Spleen (tissue), 7 donors: Measurements from ENCODE around the gene PAK1.

Experiments
- POLR2A ChIP-seq, 3 donors: fragments of 450-650 bp; IDR thresholded peaks; one replicate each; pipeline ENCODE4 v1.5.1; 2017; ENCODE audit warnings: antibody characterized with exemption in 3 of 3, mild to moderate bottlenecking in 1 of 3
- POLR2AphosphoS5 ChIP-seq, 3 donors: sonication (generic); formaldehyde crosslinking; IDR thresholded peaks; one replicate each; pipeline ENCODE4 v1.5.1; 2017; ENCODE audit warnings: antibody characterized with exemption in 3 of 3
- TF ChIP-seq, protein P1 (sequence below), 11 experiments: fragments of 200-600 bp in 7 of 11; fragments of 450-650 bp in 4 of 11; sonication (generic) in 4 of 11; IDR thresholded peaks in 8 of 11; conservative IDR thresholded peaks in 3 of 11; 1 replicate in 7 of 11; 2 replicates in 4 of 11; pipeline versions ENCODE4 v1.4.0 to v1.8.0; 2016 to 2021; ENCODE audit warnings: antibody characterized with exemption in 11 of 11, inconsistent platforms in 4 of 11, mild to moderate bottlenecking in 1 of 11
- donor health status: DM: no; HTN: no; CAD: no; lungs with moderate emphysema.
- donor health status: DM: no; HTN: no; CAD: no.
- donor health status: DM: no; HTN: no; CAD: no.

DNA sequence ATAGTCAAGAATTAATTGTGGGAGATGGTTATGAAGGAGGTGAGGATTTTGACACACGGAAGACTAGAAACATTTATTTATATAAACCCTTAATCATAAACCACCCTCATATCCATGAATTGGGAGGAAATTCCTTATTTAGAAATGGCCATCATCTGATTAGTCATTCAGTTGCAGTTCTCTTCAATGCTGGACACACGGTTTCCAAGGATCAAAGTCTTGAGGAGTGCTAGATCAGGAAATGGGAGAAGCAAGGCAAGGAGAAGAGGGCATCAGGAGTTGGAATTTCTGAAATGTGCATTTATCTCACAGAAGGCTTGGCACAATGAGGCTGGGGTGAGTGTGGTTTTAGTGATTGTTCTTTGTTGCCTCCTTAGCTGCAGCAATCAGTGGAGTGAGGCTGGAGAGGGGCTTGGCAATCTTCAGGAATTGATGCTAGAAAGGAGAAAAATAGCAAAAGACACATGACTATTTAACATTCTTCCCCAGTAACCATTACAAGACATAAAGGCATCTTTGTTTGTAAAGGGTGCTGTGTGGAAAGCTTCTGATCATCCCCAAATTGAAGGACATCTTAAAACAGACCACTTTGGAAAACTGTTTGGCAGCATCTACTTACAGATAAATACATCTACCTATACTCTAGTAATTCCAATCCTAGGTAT lies 150.8 kb downstream of the PAK1 start:
- TF ChIP-seq, protein P1, sequence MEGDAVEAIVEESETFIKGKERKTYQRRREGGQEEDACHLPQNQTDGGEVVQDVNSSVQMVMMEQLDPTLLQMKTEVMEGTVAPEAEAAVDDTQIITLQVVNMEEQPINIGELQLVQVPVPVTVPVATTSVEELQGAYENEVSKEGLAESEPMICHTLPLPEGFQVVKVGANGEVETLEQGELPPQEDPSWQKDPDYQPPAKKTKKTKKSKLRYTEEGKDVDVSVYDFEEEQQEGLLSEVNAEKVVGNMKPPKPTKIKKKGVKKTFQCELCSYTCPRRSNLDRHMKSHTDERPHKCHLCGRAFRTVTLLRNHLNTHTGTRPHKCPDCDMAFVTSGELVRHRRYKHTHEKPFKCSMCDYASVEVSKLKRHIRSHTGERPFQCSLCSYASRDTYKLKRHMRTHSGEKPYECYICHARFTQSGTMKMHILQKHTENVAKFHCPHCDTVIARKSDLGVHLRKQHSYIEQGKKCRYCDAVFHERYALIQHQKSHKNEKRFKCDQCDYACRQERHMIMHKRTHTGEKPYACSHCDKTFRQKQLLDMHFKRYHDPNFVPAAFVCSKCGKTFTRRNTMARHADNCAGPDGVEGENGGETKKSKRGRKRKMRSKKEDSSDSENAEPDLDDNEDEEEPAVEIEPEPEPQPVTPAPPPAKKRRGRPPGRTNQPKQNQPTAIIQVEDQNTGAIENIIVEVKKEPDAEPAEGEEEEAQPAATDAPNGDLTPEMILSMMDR (IDR thresholded peaks at IDR 0.05 in 8 of 11, conservative IDR thresholded peaks at IDR 0.05 in 3 of 11) = no peak
- TF ChIP-seq POLR2A (IDR thresholded peaks at IDR 0.05) = no peak
- TF ChIP-seq POLR2AphosphoS5 (IDR thresholded peaks at IDR 0.05) = no peak
